NB4 (cell line): Measurements from ENCODE around the gene NR1H2.

ENCODE experiments used
- CTCF ChIP-seq: IDR thresholded peaks from one replicate; pipeline ENCODE4 v1.5.1; 2012; ENCODE audit warnings: low read depth, low read length
- MAX ChIP-seq: IDR thresholded peaks from 2 replicates; pipeline ENCODE4 v1.6.1; 2011; ENCODE audit warnings: low read depth, low read length
- POLR2A ChIP-seq: IDR thresholded peaks from 2 replicates; pipeline ENCODE4 v1.6.1; 2011; ENCODE audit warnings: mild to moderate bottlenecking; ENCODE audit not compliant: insufficient read length; ENCODE audit errors: extremely low read depth

GRCh38 chr19:50378863-50379236, 2.6 kb downstream of the NR1H2 start:
- TF ChIP-seq CTCF (no peak), POLR2A (no peak), MAX (no peak)
